Measurements from ENCODE around the gene LDLRAD4. TPM values are rescaled to one million over a fixed set of nuclear protein-coding genes. Genes with fewer than 3 reads are reported as not detected.

The LDLRAD4 gene
- total and polyA plus RNA-seq, 9 of the 15 experiments (the other 6 are each of a cell fraction or from before 2014, with no cell fraction given): 0.01 TPM; not detected in 8

- Histone ChIP-seq H3K9me3 (replicated peaks; ENCODE audit: control insufficient read depth, insufficient read depth, low read depth, low read length) (0 out of 2 replicates have a peak, but pooled peaks cover 4% of the 10 kb centered on the region), H4K20me1 (replicated peaks; ENCODE audit: control insufficient read depth, insufficient read depth, low read length) (no peaks in the 10 kb centered on the region; the same call in 1 of the 2 replicates), H3K79me2 (ENCODE audit: control insufficient read depth, insufficient read depth, low read length) (no peaks in the 10 kb centered on the region), H2AFZ (ENCODE audit: low read depth, low read length) (no peak overlapping the region), H3K27me3 (ENCODE audit: control insufficient read depth in 2 of 2, insufficient read depth in 2 of 2, low read length in 2 of 2) (peaks cover 14 to 33% of the 10 kb centered on the region in 2 experiments; a peak in 4 of 5 replicates), H3K27ac (ENCODE audit: extremely low read depth, low read depth, low read length) (no peak overlapping the region), H3K4me2 (ENCODE audit: insufficient read depth, low read length) (no peak overlapping the region), H3K4me3 (no peak overlapping the region), H3K9me1 (ENCODE audit: control insufficient read depth, insufficient read depth, low read length) (no peaks in the 10 kb centered on the region), H3K9ac (ENCODE audit: insufficient read depth in 1 of 2, low read depth in 2 of 2, low read length in 2 of 2) (no peak overlapping the region), H3K4me1 (replicated peaks in 1 of 2; ENCODE audit: control insufficient read depth in 2 of 2, insufficient read depth in 2 of 2, low read length in 2 of 2) (no peaks in the 10 kb centered on the region; a peak in 1 of 5 replicates), H3K36me3 (ENCODE audit: control insufficient read depth, insufficient read depth, low read length) (no peaks in the 10 kb centered on the region)
- DNase-seq (ENCODE audit: extremely low read depth in 1 of 4, low spot score in 3 of 4) (no peak), ATAC-seq (no peak), FAIRE-seq (no peak)
- CTCF ChIA-PET (ENCODE audit: low intra/inter-chr PET ratio): no interaction called here
- in situ Hi-C loops (cut with MboI) (no loop called here), intact Hi-C loops (cut with micrococcal nuclease) (no loop called here)
- TF ChIP-seq ASH1L (IDR thresholded peaks at IDR 0.05; ENCODE audit: borderline replicate concordance, low read depth, partially characterized antibody) (no peak), ELK3 (CRISPR knock-in tag; IDR thresholded peaks at IDR 0.05) (no peak), PCBP1 (IDR thresholded peaks at IDR 0.05; ENCODE audit: low read depth, low read length, poor library complexity, severe bottlenecking) (no peak), ZBTB8A (IDR thresholded peaks at IDR 0.05; ENCODE audit: partially characterized antibody) (no peak), PTTG1 (tag; IDR thresholded peaks at IDR 0.05; ENCODE audit: low read depth) (no peak), PTBP1 (IDR thresholded peaks at IDR 0.05; ENCODE audit: low read depth, low read length) (no peak), ZNF408 (CRISPR knock-in tag; IDR thresholded peaks at IDR 0.05; ENCODE audit: low read depth) (no peak), ZNF507 (tag; conservative IDR thresholded peaks at IDR 0.05) (no peak), ZHX1 (conservative IDR thresholded peaks at IDR 0.05; ENCODE audit: low read length) (no peak), PHTF2 (CRISPR knock-in tag; IDR thresholded peaks at IDR 0.05) (no peak)
- TF ChIP-seq, protein P1, sequence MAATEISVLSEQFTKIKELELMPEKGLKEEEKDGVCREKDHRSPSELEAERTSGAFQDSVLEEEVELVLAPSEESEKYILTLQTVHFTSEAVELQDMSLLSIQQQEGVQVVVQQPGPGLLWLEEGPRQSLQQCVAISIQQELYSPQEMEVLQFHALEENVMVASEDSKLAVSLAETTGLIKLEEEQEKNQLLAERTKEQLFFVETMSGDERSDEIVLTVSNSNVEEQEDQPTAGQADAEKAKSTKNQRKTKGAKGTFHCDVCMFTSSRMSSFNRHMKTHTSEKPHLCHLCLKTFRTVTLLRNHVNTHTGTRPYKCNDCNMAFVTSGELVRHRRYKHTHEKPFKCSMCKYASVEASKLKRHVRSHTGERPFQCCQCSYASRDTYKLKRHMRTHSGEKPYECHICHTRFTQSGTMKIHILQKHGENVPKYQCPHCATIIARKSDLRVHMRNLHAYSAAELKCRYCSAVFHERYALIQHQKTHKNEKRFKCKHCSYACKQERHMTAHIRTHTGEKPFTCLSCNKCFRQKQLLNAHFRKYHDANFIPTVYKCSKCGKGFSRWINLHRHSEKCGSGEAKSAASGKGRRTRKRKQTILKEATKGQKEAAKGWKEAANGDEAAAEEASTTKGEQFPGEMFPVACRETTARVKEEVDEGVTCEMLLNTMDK (IDR thresholded peaks at IDR 0.05; ENCODE audit: borderline replicate concordance, insufficient read depth, low read depth, low read length, poor library complexity, severe bottlenecking): no peak
- WGBS (ENCODE audit: insufficient coverage, low coverage, missing lambda C conversion rate): 2% methylated on average over 5 of the region's 5 CpGs
- POLR2A ChIA-PET: no interaction called here
- no TSS peak for BruUV-seq (replicated peaks)
These were observed 416.5 kb downstream of the LDLRAD4 start for GRCh38 chr18:13635046-13635445.

All from K562 (cell line).